Sigmoid colon (tissue), 4 donors: ENCODE data around the gene RNU1-3.

Source experiments
- POLR2A ChIP-seq, 2 donors: fragments of 450-650 bp; IDR thresholded peaks; one replicate each; pipeline ENCODE4 v1.6.1; 2016; ENCODE audit warnings: antibody characterized with exemption in 2 of 2, mild to moderate bottlenecking in 2 of 2, moderate library complexity in 2 of 2
- POLR2AphosphoS5 ChIP-seq, 4 donors: sonication (generic); formaldehyde crosslinking; IDR thresholded peaks; one replicate each; pipeline ENCODE4 v1.6.1; 2017; ENCODE audit warnings: antibody characterized with exemption in 4 of 4
- TF ChIP-seq, protein P1 (sequence below), 4 experiments: fragments of 450-650 bp in 3 of 4; fragments of 200-600 bp in 1 of 4; IDR thresholded peaks; one replicate each; pipeline ENCODE4 v1.5.1; 2016 to 2019; ENCODE audit warnings: antibody characterized with exemption in 4 of 4, mild to moderate bottlenecking in 3 of 4, moderate library complexity in 2 of 4

- TF ChIP-seq, protein P1, sequence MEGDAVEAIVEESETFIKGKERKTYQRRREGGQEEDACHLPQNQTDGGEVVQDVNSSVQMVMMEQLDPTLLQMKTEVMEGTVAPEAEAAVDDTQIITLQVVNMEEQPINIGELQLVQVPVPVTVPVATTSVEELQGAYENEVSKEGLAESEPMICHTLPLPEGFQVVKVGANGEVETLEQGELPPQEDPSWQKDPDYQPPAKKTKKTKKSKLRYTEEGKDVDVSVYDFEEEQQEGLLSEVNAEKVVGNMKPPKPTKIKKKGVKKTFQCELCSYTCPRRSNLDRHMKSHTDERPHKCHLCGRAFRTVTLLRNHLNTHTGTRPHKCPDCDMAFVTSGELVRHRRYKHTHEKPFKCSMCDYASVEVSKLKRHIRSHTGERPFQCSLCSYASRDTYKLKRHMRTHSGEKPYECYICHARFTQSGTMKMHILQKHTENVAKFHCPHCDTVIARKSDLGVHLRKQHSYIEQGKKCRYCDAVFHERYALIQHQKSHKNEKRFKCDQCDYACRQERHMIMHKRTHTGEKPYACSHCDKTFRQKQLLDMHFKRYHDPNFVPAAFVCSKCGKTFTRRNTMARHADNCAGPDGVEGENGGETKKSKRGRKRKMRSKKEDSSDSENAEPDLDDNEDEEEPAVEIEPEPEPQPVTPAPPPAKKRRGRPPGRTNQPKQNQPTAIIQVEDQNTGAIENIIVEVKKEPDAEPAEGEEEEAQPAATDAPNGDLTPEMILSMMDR (IDR thresholded peaks at IDR 0.05), result no peak
- TF ChIP-seq POLR2A (IDR thresholded peaks at IDR 0.05) (no peak), POLR2AphosphoS5 (IDR thresholded peaks at IDR 0.05) (no peak)
These were observed 49.6 kb downstream of the RNU1-3 start for GRCh38 chr1:16617114-16617631.
